Measurements from ENCODE around the gene CHTOP. TPM values are rescaled to one million over a fixed set of nuclear protein-coding genes. Genes with fewer than 3 reads are reported as not detected.

The CHTOP gene
- total RNA-seq, 1 donor from 2014 or later: 75.2 TPM

DNA sequence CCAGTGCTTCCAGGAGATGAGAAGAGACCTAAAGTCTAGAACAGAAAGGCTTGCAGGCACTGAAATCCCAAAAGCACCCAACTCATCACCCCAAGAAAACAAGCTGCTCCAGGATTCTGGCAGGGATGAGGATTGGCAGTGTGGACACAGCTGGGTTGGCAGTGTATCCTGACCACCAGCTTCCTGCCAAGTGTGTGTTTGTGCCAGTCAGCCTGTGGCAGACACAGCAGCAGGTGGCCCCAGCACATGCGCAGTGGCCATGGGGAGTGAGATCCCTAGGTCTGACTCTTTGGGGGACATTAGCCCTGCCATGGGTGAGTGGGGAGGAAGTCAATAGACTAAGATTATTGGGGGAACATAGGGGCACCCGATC is 16.0 kb downstream of the CHTOP start:
- no peak for DNase-seq (ENCODE audit: extremely low spot score, unreplicated experiment)
- Mint-ChIP-seq H3K27ac (ENCODE audit: unreplicated experiment) (peak overlapping the region; percentile 52), H3K9me3 (ENCODE audit: unreplicated experiment) (no peaks in the 10 kb centered on the region), H3K4me1 (ENCODE audit: unreplicated experiment) (peaks cover 6% of the 10 kb centered on the region), H3K36me3 (ENCODE audit: unreplicated experiment) (peaks cover 17% of the 10 kb centered on the region), H3K4me3 (ENCODE audit: unreplicated experiment) (no peak overlapping the region), H3K27me3 (ENCODE audit: unreplicated experiment) (no peaks in the 10 kb centered on the region)
- TF ChIP-seq, protein P1, sequence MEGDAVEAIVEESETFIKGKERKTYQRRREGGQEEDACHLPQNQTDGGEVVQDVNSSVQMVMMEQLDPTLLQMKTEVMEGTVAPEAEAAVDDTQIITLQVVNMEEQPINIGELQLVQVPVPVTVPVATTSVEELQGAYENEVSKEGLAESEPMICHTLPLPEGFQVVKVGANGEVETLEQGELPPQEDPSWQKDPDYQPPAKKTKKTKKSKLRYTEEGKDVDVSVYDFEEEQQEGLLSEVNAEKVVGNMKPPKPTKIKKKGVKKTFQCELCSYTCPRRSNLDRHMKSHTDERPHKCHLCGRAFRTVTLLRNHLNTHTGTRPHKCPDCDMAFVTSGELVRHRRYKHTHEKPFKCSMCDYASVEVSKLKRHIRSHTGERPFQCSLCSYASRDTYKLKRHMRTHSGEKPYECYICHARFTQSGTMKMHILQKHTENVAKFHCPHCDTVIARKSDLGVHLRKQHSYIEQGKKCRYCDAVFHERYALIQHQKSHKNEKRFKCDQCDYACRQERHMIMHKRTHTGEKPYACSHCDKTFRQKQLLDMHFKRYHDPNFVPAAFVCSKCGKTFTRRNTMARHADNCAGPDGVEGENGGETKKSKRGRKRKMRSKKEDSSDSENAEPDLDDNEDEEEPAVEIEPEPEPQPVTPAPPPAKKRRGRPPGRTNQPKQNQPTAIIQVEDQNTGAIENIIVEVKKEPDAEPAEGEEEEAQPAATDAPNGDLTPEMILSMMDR (IDR thresholded peaks at IDR 0.05): no peak

GRCh38 chr1:153651771-153652170 is 17.9 kb downstream of the CHTOP start:
- Mint-ChIP-seq H3K36me3 (ENCODE audit: unreplicated experiment) (no peaks in the 10 kb centered on the region), H3K4me1 (ENCODE audit: unreplicated experiment) (peaks cover 6% of the 10 kb centered on the region), H3K27ac (ENCODE audit: unreplicated experiment) (no peak overlapping the region), H3K4me3 (ENCODE audit: unreplicated experiment) (no peak overlapping the region), H3K9me3 (ENCODE audit: unreplicated experiment) (no peaks in the 10 kb centered on the region), H3K27me3 (ENCODE audit: unreplicated experiment) (no peaks in the 10 kb centered on the region)
- TF ChIP-seq, protein P1 (IDR thresholded peaks at IDR 0.05): no peak
- no peak for DNase-seq (ENCODE audit: extremely low spot score, unreplicated experiment)

- Mint-ChIP-seq H3K27ac (ENCODE audit: unreplicated experiment) (no peak overlapping the region), H3K4me3 (ENCODE audit: unreplicated experiment) (no peak overlapping the region), H3K27me3 (ENCODE audit: unreplicated experiment) (no peaks in the 10 kb centered on the region), H3K4me1 (ENCODE audit: unreplicated experiment) (peaks cover 4% of the 10 kb centered on the region), H3K9me3 (ENCODE audit: unreplicated experiment) (no peaks in the 10 kb centered on the region), H3K36me3 (ENCODE audit: unreplicated experiment) (no peaks in the 10 kb centered on the region)
- no peak for DNase-seq (ENCODE audit: extremely low spot score, unreplicated experiment)
- TF ChIP-seq, protein P1 (IDR thresholded peaks at IDR 0.05): no peak
These were observed 19.1 kb downstream of the CHTOP start for GRCh38 chr1:153652805-153653500.

DNA sequence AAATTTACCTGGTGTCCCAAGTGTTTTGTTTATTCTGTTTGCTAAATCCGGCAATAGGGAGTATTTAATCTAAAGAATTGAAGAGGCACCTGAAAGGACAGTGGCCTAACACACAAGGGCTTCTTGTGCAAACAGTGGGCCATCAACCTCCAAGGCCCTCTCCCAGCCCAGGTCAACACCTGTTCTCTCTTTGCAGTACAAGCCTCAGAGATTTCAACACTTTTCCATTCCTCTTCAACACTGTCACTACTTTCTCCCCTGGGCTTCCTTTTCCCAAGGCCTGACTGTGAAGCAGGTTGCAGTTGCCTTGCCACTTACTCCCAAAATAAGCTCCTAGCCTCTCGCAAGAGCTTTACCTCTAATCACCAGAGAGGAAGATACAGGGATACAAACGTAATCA is 21.5 kb downstream of the CHTOP start:
- Mint-ChIP-seq H3K27me3 (ENCODE audit: unreplicated experiment) (no peaks in the 10 kb centered on the region), H3K36me3 (ENCODE audit: unreplicated experiment) (no peaks in the 10 kb centered on the region), H3K9me3 (ENCODE audit: unreplicated experiment) (no peaks in the 10 kb centered on the region), H3K27ac (ENCODE audit: unreplicated experiment) (no peak overlapping the region), H3K4me1 (ENCODE audit: unreplicated experiment) (peaks cover 14% of the 10 kb centered on the region), H3K4me3 (ENCODE audit: unreplicated experiment) (no peak overlapping the region)
- no peak for DNase-seq (ENCODE audit: extremely low spot score, unreplicated experiment)
- TF ChIP-seq, protein P1 (IDR thresholded peaks at IDR 0.05): no peak

- Mint-ChIP-seq H3K27ac (ENCODE audit: unreplicated experiment) (peak within 1 kb of the TSS; percentile 90), H3K4me1 (ENCODE audit: unreplicated experiment) (peaks cover 14% of the 10 kb centered on the region), H3K27me3 (ENCODE audit: unreplicated experiment) (no peaks in the 10 kb centered on the region), H3K36me3 (ENCODE audit: unreplicated experiment) (peaks cover 18% of the 10 kb centered on the region), H3K9me3 (ENCODE audit: unreplicated experiment) (no peaks in the 10 kb centered on the region), H3K4me3 (ENCODE audit: unreplicated experiment) (peak within 1 kb of the TSS; percentile 97)
- TF ChIP-seq, protein P1 (IDR thresholded peaks at IDR 0.05): peak; percentile 32
- peak; percentile 95 for DNase-seq (ENCODE audit: extremely low spot score, unreplicated experiment)
These were observed 24.7 kb downstream of the CHTOP start, which contains the start of gene SNAPIN for GRCh38 chr1:153658400-153659174. TSS of gene SNAPIN (plus strand) at chr1:153658703. CDS start at chr1:153658744, 41 bp downstream.

Measured in osteocyte (in vitro differentiated cells).